Measurements from ENCODE around the gene ELOVL1.
"Not testable (repeated sequence)": the region's sequence is repeated elsewhere in the genome, so short reads cannot be mapped to it uniquely, and the experiment has no call there.

ELOVL1 gene

GRCh38 chr1:43379476-43379875, 11.7 kb upstream of the ELOVL1 start:
- no peak for DNase-seq

DNA sequence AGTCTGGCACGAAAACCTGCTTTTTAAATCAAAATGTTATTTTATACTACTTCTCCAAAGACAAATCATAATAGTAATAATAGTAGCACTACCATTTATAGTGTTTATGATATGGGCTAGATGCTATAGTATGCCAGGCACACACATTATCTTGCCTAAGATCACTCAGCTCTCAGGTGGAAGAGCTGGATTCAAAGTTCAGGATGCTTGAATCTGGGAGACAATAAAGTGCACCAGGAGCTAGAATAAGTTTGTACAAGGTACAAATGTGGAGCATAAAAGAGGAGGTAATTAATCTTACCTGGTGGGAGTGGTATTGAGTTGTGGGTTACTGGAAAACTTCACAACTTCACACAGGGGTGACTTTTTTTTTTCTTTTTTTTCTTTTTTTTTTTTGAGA, 10.0 kb upstream of the ELOVL1 start:
- no peak for DNase-seq

DNA sequence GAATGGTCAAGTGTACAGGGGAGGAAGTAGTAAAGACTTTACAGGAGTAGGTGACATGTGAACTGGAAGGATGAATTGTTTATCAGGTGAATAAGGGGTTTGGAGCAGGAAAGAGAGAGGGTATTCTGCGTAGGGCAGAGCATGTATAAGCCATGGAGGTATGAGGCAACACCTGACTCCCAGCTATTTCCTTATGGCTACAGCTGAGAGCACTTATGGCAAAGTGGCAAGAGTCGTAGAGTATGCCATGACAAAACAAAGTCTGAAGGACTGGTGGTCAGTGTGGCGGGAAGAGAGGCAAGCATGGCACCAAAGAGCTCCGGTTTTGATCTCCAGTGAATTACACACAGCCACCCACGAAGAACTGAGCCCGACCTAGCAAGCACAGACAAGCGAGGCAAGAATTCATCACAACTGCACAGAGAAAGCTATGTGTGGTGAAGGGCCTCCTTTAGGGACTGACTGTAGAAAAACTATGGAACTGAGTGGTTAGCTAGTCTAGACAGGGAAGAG, 9.0 kb upstream of the ELOVL1 start:
- no peak for DNase-seq

- no peak for DNase-seq
Observed at GRCh38 chr1:43373066-43373940, 5.5 kb upstream of the ELOVL1 start.

DNA sequence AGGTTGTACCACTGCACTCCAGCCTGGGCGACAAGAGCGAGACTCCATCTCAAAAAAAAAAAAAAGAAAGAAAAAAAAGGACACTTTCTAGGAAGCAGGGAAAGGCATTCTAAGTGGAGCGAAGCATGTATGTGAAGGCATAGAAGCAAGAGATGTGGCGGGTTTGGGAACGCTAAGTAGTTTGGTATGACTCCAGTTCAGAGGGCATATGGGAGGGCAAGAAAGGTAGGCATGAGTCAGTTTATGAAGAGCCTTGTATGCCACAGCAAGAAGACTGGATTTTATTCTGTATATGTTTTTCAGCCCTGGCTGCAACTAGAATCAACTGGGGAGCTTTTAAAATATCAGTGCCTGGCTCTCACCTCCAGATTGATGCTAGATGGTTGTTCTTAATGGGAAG, 4.4 kb upstream of the ELOVL1 start:
- no peak for DNase-seq

DNA sequence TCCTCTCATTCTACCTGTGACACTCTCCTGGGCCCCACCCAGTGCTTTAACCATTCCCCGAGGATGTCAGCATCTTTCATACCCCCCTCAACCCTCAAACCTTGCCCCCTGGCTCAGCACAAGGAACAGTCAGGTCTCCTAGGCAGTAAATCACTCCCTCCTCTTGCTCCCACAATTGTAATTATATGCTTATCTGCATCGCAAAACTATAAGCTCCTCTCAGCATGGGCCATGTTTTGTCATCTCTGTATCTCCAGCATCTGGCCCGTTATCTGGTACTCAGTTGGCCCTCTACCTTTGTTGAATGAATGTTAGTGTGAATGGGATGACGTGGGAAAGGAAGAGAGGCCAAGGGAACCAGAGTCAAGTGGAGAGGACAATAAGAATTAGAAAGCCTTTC, 2.8 kb upstream of the ELOVL1 start:
- no peak for DNase-seq

DNA sequence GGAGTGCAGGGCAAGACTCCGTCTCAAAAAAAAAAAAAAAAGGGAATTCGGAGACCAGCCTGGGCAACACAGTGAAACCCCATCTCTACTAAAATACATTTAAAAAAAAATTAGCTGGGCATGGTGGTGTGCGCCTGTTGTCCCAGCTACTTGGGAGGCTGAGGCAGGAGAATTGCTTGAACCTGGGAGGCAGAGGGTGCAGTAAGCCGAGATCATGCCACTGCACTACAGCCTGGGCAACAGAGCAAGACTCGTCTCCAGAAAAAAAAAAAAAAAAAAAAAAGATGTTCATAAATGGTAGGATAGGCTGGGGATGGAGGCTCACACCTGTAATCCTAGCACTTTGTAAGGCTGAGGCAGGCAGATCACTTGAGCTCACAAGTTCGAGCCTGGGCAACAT, 2.0 kb upstream of the ELOVL1 start:
- DNase-seq: not testable (repeated sequence)

DNA sequence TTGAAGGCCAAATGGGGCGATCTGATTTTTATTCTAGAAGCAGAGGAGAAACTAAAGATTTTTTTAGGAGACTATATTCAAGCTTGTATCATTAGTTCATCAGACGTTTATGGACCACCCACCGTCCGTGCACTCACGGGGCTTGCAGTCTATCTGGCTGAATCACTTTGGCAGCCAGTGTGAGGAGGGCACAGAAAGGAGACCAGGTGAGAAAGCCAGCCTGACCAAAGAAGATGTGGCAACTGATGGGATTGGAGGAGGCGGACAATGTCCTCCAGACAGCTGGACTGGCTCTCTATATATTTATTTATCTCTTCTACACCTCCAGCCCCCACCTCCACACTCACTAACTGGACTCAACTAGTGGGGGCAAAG, 822 bp upstream of the ELOVL1 start:
- no peak for DNase-seq

- peak; percentile 56 for DNase-seq
Observed at GRCh38 chr1:43367026-43367903, 546 bp downstream of the ELOVL1 start.

- no peak for DNase-seq
Observed at GRCh38 chr1:43366601-43367025, 1.2 kb downstream of the ELOVL1 start.

DNA sequence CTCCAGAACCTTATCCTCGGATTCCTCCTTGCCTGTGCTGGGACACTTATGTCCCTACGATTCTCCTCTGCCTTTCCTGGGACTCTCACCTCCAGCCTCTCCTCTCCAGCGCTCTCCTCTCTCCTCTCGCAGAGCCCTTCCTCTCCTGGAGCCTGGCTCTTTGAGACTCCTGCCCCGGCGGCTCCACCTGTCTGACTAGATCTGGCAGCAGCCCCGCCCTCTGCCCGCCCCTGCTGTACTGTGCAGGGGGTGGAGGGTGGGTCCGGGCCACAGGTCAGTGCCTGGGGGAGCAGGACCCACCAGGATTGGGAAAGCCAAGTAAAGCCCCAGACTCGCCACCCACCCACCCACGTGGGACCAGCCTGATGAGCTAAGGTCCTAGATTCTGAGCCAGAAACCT, 1.6 kb downstream of the ELOVL1 start:
- peak; percentile 60 for DNase-seq

GRCh38 chr1:43365678-43366077, 2.1 kb downstream of the ELOVL1 start:
- no peak for DNase-seq

DNA sequence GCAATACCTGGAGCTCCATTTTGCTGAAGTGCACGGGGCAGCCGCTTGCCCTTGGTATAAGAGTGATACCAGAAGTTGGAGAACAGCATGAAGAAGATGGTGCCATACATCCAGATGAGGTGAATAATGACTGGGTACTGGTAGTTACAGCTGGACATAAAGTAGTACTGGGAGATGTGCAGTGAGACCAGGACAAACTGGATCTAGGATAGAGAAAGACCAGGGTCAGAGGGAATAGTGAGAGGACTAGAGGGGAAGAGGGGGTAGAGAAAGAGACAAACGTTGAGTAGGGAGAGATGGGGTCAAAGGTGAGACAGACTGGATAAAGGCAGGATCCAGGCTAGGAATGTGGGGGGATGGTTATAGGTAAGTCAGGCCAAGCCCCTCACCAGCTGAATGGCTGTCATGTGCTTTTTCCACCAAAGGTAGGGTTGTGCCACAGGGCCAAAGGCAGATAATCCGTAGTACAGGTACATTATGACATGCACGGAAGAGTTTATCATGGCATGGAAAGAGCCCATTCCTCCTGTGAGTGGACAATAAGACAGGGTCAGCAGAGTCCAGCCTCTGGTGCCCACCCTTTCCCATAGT, 3.8 kb downstream of the ELOVL1 start:
- no peak for DNase-seq

DNA sequence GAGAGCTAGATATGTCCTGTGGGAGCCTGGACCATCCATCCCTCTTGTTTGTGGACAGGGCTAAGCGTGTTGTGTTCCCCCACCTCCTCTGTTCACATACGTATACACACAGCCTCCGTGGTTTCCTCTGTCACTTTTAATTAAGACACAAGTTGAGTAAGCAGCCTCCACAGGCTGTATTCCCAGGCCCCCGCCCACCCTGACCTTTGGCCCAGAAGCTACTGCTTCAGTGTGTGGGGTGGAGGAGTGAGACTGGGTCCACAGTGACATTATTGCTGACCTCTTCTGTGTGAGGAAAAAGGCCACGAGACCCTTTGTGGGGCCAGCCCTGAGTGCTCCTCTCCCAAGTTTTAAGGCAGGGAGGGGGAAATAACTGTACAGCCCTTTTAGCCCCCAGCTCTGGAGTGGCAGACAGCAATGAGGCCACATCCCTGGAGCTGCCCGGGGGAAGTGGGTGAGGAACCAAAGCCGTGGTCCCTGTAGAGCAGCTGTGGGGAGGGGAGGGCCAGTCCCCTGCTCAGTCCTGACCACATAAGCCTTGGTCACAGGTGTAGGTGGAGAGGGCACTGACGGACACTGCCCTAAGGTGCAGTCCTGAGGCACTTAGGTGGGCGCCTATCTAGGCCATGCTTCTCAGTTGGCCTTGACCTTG, 4.4 kb downstream of the ELOVL1 start:
- no peak for DNase-seq

DNA sequence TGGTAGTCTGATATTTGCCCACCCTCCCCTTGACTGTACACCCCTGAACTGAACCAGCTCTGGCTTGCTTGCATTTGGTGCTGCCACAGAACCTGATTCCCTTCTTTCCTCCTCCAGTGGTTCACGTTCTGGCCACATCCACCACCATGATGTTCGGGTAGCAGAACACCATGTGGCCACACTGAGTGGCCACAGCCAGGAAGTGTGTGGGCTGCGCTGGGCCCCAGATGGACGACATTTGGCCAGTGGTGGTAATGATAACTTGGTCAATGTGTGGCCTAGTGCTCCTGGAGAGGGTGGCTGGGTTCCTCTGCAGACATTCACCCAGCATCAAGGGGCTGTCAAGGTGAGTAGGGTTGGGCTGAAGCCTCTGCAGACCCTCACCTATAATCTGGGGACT, 7.2 kb downstream of the ELOVL1 start:
- DNase-seq: no peak

GRCh38 chr1:43359696-43360095, 8.1 kb downstream of the ELOVL1 start:
- DNase-seq: no peak

DNA sequence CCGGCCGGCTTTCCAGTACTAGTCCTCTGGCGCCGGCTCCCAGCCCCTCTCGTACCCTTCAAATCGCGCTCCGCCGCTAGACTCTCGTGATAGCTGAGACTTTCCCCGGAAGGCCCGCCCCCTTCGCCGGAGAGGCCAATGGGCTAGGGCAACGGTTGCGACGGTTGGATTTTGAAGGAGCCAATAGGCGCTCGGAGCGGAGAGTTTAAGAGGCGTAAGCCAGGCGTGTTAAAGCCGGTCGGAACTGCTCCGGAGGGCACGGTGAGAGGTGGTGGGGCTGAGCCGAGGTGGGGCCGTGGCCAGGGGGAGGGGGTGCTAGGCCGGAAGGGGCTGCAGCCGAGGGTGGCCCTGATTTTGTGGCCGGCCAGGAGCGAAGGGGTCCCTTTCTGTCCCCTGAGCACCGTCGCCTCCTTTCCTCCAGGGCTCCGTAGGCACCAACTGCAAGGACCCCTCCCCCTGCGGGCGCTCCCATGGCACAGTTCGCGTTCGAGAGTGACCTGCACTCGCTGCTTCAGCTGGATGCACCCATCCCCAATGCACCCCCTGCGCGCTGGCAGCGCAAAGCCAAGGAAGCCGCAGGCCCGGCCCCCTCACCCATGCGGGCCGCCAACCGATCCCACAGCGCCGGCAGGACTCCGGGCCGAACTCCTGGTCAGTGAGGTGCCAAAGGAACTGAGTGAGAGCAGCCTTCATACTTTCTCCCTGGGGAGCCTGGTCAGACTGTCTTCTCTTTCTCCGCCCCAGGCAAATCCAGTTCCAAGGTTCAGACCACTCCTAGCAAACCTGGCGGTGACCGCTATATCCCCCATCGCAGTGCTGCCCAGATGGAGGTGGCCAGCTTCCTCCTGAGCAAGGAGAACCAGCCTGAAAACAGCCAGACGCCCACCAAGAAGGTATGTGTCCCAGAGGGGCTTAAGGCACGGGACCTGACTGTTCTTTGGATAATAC, 8.8 kb downstream of the ELOVL1 start, which contains the start of gene CDC20:
CDC20 (plus strand) TSS at position 236 of the 948 bp plus-strand sequence; CDS start at position 471, 235 bp downstream.
- DNase-seq: peak; percentile 99

GRCh38 chr1:43358121-43358745, 9.6 kb downstream of the ELOVL1 start:
- peak; percentile 86 for DNase-seq

DNA sequence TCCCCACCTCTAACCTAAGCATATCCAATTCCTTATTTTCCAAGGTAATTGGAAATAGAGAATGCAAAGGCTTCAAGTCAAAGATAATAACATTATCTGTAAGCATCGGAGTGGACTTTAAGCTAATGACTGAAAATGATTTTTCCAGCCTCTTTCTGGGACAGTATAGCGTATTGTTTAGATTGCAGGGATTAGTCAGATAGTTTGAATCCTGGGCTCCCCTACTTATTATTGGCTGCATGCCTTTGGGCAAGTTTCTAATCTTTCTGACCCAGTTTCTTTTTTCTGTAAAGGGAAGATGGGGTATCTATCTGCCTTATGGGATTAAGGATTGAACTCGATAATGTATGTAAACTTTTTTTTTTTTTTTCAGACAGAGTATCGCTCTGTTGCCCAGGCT, 10.6 kb downstream of the ELOVL1 start:
- DNase-seq: no peak

DNA sequence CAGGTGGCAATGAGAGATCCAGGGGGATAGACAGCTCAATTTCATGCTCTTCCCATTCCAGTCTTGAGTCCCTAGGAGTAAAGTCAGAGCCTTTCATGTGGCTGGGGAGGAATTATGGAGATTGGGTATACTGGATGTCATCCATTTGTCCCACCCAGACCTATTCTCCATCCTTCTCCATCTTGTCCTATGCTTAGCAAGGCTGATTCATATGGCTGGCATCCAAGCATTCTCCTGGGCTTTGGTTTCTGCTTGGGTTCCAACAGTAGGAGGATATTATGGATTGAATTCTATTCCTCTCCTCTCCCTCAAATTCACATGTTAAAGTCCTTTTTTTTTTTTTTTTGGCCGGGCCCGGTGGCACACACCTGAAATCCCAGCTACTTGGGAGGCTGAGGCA, 12.9 kb downstream of the ELOVL1 start:
- DNase-seq: no peak

DNA sequence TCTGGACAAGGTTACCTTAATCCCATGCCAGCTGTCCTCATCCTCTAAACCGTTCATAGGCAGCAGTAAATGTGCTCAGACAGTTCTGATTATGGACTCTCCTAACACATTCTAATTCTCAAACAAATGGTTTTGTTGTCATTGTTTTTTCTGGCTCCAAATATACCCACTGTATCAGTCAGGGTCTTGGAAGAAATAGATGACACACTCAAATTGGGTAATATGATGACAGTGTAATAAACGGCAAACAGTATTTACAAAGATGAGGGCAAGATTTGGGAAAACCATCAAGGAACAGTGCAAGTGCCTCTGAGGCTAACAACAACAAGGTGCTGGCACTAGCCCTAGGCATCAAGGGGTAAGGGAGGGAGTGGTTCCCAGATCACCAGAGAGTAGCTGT, 13.3 kb downstream of the ELOVL1 start:
- no peak for DNase-seq
